ENCODE data around the gene REC8.

REC8 gene

GRCh38 chr14:24160850-24161804, 10.8 kb upstream of the REC8 start, which contains the start of gene IRF9:
Gene IRF9, plus strand, starts transcription at chr14:24161265. Its CDS starts 880 bp downstream, at chr14:24162145.
- peak; percentile 97 for DNase-seq

GRCh38 chr14:24162093-24162492, 9.8 kb upstream of the REC8 start:
- peak; percentile 37 for DNase-seq

- no peak for DNase-seq
These were observed 7.3 kb upstream of the REC8 start for GRCh38 chr14:24164518-24164991.

GRCh38 chr14:24165785-24166184, 6.1 kb upstream of the REC8 start:
- DNase-seq, result no peak

- no peak for DNase-seq
These were observed 4.3 kb upstream of the REC8 start for GRCh38 chr14:24167469-24168114.

GRCh38 chr14:24172261-24172860, 481 bp downstream of the REC8 start:
- no peak for DNase-seq

GRCh38 chr14:24172871-24173281, 996 bp downstream of the REC8 start:
- DNase-seq, result no peak

GRCh38 chr14:24176599-24176998, 4.7 kb downstream of the REC8 start:
- DNase-seq, result no peak

- DNase-seq, result no peak
These were observed 5.4 kb downstream of the REC8 start for GRCh38 chr14:24177041-24177825.

GRCh38 chr14:24177891-24178290, 6.0 kb downstream of the REC8 start:
- DNase-seq, result no peak

- DNase-seq, result no peak
These were observed 6.7 kb downstream of the REC8 start for GRCh38 chr14:24178399-24179178.

GRCh38 chr14:24179294-24179960, 7.5 kb downstream of the REC8 start:
- no peak for DNase-seq

- DNase-seq, result no peak
These were observed 8.3 kb downstream of the REC8 start for GRCh38 chr14:24179961-24180796.

GRCh38 chr14:24181371-24182077, 9.6 kb downstream of the REC8 start:
- DNase-seq, result no peak

- DNase-seq, result no peak
These were observed 10.4 kb downstream of the REC8 start for GRCh38 chr14:24182110-24182882.

GRCh38 chr14:24183014-24183481, 11.2 kb downstream of the REC8 start:
- no peak for DNase-seq

GRCh38 chr14:24184104-24184970, 12.5 kb downstream of the REC8 start:
- DNase-seq, result no peak

GRCh38 chr14:24185026-24185425, 13.1 kb downstream of the REC8 start:
- no peak for DNase-seq

Data from stimulated activated CD4-positive, alpha-beta T cell treated with anti-CD3 and anti-CD28 coated beads, Interleukin-4, amount 100 ng/mL, for 1 hour (primary cell).